Tibial nerve (tissue), 4 donors: Measurements from ENCODE around the gene STK38. TPM values are rescaled to one million over a fixed set of nuclear protein-coding genes. Genes with fewer than 3 reads are reported as not detected.

Experiments
- DNase-seq, 2 donors: peaks; one replicate each; pipeline ENCODE4 v3.0.0-alpha.2; 2019; ENCODE audit warnings: low spot score in 2 of 2
- H3K27ac ChIP-seq, 4 donors: fragments of 200-600 bp; sonication (generic) in 3 of 4; one replicate each; pipeline ENCODE4 v1.5.1; 2017 to 2019; ENCODE audit warnings: mild to moderate bottlenecking in 1 of 4
- H3K27me3 ChIP-seq, 2 donors: fragments of 200-600 bp; sonication (generic) in 1 of 2; one replicate each; pipeline versions ENCODE4 v1.5.1 to v1.6.0; 2017 to 2019
- H3K36me3 ChIP-seq, 3 donors: fragments of 200-600 bp; sonication (generic); one replicate each; pipeline ENCODE4 v1.5.1; 2018 to 2019
- H3K4me1 ChIP-seq, 4 donors: fragments of 200-600 bp; sonication (generic) in 3 of 4; one replicate each; pipeline ENCODE4 v1.5.1; 2017 to 2019
- H3K4me3 ChIP-seq, 4 donors: fragments of 200-600 bp; sonication (generic) in 3 of 4; one replicate each; pipeline ENCODE4 v1.5.1; 2017 to 2019; ENCODE audit warnings: mild to moderate bottlenecking in 1 of 4, moderate library complexity in 1 of 4
- H3K9me3 ChIP-seq, 4 donors: fragments of 200-600 bp; sonication (generic) in 3 of 4; one replicate each; pipeline ENCODE4 v1.5.1; 2017 to 2019
- EP300 ChIP-seq, 2 donors: sonication (generic); formaldehyde crosslinking; IDR thresholded peaks; one replicate each; pipeline ENCODE4 v1.6.1; 2017; ENCODE audit warnings: antibody characterized with exemption in 2 of 2, mild to moderate bottlenecking in 1 of 2
- POLR2A ChIP-seq, 2 donors: fragments of 450-650 bp; IDR thresholded peaks; one replicate each; pipeline ENCODE4 v1.6.1; 2017; ENCODE audit warnings: antibody characterized with exemption in 2 of 2, mild to moderate bottlenecking in 2 of 2, moderate library complexity in 2 of 2
- WGBS, 2 donors: methylation state at CpG; one replicate each; pipeline ENCODE4 v1.1.5; 2018; 5-methylcytosine and 5-hydroxymethylcytosine counted together
- total RNA-seq, 4 donors: library from RNA; depleted of rRNA; stranded (reverse); fragments of >200 nt; gene quantifications; one replicate each; pipeline ENCODE4 v1.1.0, GENCODE V29; 2016
- TF ChIP-seq, protein P1 (sequence below), 5 experiments: fragments of 200-600 bp in 3 of 5; fragments of 450-650 bp in 2 of 5; sonication (generic) in 3 of 5; IDR thresholded peaks; one replicate each; pipeline ENCODE4 v1.5.1; 2016 to 2019; ENCODE audit warnings: antibody characterized with exemption in 5 of 5, mild to moderate bottlenecking in 3 of 5, moderate library complexity in 2 of 5

Gene STK38
- total RNA-seq: 10 to 100 TPM; 38.1 to 61.7 (median 49.1) TPM

- Histone ChIP-seq H3K36me3 (no peaks in the 10 kb centered on the region), H3K4me1 (peaks cover 0 to 45% (median 29%) of the 10 kb centered on the region in 4 donors), H3K9me3 (no peaks in the 10 kb centered on the region), H3K4me3 (peak within 1 kb of the TSS; percentile 79 to 99 (median 90)), H3K27ac (peak within 1 kb of the TSS; percentile 91 to 100 (median 98)), H3K27me3 (no peaks in the 10 kb centered on the region)
- TF ChIP-seq POLR2A (IDR thresholded peaks at IDR 0.05) (peak; percentile 99 to 100), EP300 (IDR thresholded peaks at IDR 0.05) (peak; percentile 71 to 99)
- TF ChIP-seq, protein P1, sequence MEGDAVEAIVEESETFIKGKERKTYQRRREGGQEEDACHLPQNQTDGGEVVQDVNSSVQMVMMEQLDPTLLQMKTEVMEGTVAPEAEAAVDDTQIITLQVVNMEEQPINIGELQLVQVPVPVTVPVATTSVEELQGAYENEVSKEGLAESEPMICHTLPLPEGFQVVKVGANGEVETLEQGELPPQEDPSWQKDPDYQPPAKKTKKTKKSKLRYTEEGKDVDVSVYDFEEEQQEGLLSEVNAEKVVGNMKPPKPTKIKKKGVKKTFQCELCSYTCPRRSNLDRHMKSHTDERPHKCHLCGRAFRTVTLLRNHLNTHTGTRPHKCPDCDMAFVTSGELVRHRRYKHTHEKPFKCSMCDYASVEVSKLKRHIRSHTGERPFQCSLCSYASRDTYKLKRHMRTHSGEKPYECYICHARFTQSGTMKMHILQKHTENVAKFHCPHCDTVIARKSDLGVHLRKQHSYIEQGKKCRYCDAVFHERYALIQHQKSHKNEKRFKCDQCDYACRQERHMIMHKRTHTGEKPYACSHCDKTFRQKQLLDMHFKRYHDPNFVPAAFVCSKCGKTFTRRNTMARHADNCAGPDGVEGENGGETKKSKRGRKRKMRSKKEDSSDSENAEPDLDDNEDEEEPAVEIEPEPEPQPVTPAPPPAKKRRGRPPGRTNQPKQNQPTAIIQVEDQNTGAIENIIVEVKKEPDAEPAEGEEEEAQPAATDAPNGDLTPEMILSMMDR (IDR thresholded peaks at IDR 0.05): peak in 1 of 5 experiments; percentile 35
- 0 to 1% methylated on average over 20 to 42 of the region's 51 CpGs for WGBS, 2 donors
- peak; percentile 83 to 84 for DNase-seq
Observed at GRCh38 chr6:36546920-36547645, at the start of gene STK38. TSS of gene STK38 (minus strand) at chr6:36547479. CDS start at chr6:36540202, 7,277 bp downstream.

GRCh38 chr6:36596356-36596755 is 49.1 kb upstream of the STK38 start:
- no peaks in the 10 kb centered on the region for H3K9me3 ChIP-seq
- no peaks in the 10 kb centered on the region for H3K27me3 ChIP-seq
- peaks cover 0 to 57% (median 43%) of the 10 kb centered on the region in 4 donors for H3K4me1 ChIP-seq
- 1% methylated on average over 5 of the region's 5 CpGs for WGBS, 2 donors
- peak overlapping the region; percentile 98 to 99 (median 99) for H3K27ac ChIP-seq
- H3K4me3 ChIP-seq: peak overlapping the region; percentile 58 to 90 (median 70)
- TF ChIP-seq, protein P1 (IDR thresholded peaks at IDR 0.05): no peak
- no peak for TF ChIP-seq POLR2A (IDR thresholded peaks at IDR 0.05)
- TF ChIP-seq EP300 (IDR thresholded peaks at IDR 0.05): no peak
- peaks cover 2 to 47% (median 19%) of the 10 kb centered on the region in 3 donors for H3K36me3 ChIP-seq
- DNase-seq: no peak

GRCh38 chr6:36594816-36595643 is 47.8 kb upstream of the STK38 start:
- H3K27me3 ChIP-seq: no peaks in the 10 kb centered on the region
- peak in 1 of 2 donors; percentile 29 for TF ChIP-seq POLR2A (IDR thresholded peaks at IDR 0.05)
- TF ChIP-seq, protein P1 (IDR thresholded peaks at IDR 0.05): no peak
- TF ChIP-seq EP300 (IDR thresholded peaks at IDR 0.05): peak in 1 of 2 donors; percentile 60
- H3K4me3 ChIP-seq: peak overlapping the region; percentile 58 to 90 (median 70)
- H3K36me3 ChIP-seq: peaks cover 2 to 34% (median 10%) of the 10 kb centered on the region in 3 donors
- peaks cover 0 to 44% (median 33%) of the 10 kb centered on the region in 4 donors for H3K4me1 ChIP-seq
- peak in 1 of 2 donors; percentile 71 for DNase-seq
- WGBS, 2 donors: 0 to 1% methylated on average over 15 of the region's 15 CpGs
- H3K27ac ChIP-seq: peak overlapping the region; percentile 98 to 99 (median 99)
- H3K9me3 ChIP-seq: no peaks in the 10 kb centered on the region

DNA sequence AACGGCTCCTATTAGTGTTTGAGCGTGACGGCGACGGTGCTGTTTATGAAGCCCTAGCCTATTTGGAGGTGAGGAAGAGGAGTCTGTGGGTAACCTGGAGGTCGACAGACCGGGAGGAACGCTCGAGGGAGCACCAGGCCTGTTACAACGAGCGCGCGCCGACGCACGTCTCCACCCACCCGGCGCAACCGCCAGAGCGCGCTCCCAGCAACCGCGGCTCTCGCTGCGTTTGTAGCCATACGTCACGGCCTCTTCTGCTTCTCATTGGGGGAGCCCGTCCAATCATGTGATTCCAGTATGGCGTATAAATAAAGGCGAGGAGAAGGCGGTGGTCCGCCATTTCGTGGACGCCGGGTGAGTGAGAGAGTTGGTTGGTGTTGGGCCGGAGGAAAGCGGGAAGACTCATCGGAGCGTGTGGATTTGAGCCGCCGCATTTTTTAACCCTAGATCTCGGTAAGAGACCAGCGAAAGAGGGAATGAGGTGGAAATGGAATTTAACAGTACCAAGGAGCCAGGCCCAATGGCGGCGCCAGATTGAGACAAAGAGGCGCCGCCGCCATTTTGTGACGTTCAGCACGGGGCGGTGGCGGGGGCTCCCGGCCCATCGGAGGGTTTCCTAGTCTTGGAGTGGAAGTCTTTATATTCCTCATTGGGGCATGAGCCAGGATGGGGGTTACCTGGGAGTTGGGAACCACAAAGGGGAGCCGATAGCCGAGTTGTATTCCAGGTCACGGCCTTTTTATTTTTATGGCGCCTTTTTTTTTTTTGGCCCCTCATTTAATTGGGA is 46.9 kb upstream of the STK38 start, which contains the start of gene SRSF3:
TSS of gene SRSF3 (plus strand) at position 334 of the 787 bp plus-strand sequence. CDS start 2,401 bp downstream, outside the sequence.
- WGBS, 2 donors: 0% methylated on average over 52 to 58 of the region's 58 CpGs
- peak; percentile 94 to 97 for DNase-seq
- Histone ChIP-seq H3K9me3 (no peaks in the 10 kb centered on the region), H3K4me1 (peaks cover 0 to 36% (median 26%) of the 10 kb centered on the region in 4 donors), H3K27ac (peak within 1 kb of the TSS; percentile 98 to 99 (median 99)), H3K27me3 (no peaks in the 10 kb centered on the region), H3K4me3 (peak within 1 kb of the TSS; percentile 58 to 90 (median 70)), H3K36me3 (peaks cover 2 to 26% (median 7%) of the 10 kb centered on the region in 3 donors)
- TF ChIP-seq, protein P1 (IDR thresholded peaks at IDR 0.05): peak; percentile 27 to 79 (median 71)
- TF ChIP-seq EP300 (IDR thresholded peaks at IDR 0.05) (peak; percentile 73 to 100), POLR2A (IDR thresholded peaks at IDR 0.05) (peak; percentile 99)
